NB4 (cell line): ENCODE measurements around the gene ZNF496.
"Not testable (repeated sequence)": the region's sequence is repeated elsewhere in the genome, so short reads cannot be mapped to it uniquely, and the experiment has no call there.

ENCODE experiments used
- DNase-seq: peaks from one replicate; pipeline ENCODE4 v3.0.0; 2010; ENCODE audit warnings: low read depth
- H3K4me3 ChIP-seq: one replicate; pipeline ENCODE4 v1.5.1; 2011; ENCODE audit warnings: mild to moderate bottlenecking, low read depth, low read length, moderate library complexity
- MAX ChIP-seq: IDR thresholded peaks from 2 replicates; pipeline ENCODE4 v1.6.1; 2011; ENCODE audit warnings: low read depth, low read length
- MYC ChIP-seq: IDR thresholded peaks from 2 replicates; pipeline ENCODE4 v1.6.1; 2011; ENCODE audit warnings: low read depth, low read length
- POLR2A ChIP-seq: IDR thresholded peaks from 2 replicates; pipeline ENCODE4 v1.6.1; 2011; ENCODE audit warnings: mild to moderate bottlenecking; ENCODE audit not compliant: insufficient read length; ENCODE audit errors: extremely low read depth
- TF ChIP-seq, protein P1 (sequence below): IDR thresholded peaks from one replicate; pipeline ENCODE4 v1.5.1; 2012; ENCODE audit warnings: low read depth, low read length

The ZNF496 gene

GRCh38 chr1:247295274-247295684 lies 36.4 kb downstream of the ZNF496 start:
- TF ChIP-seq MAX: no peak
- no peak for DNase-seq
- H3K4me3 ChIP-seq: no peak overlapping the region

GRCh38 chr1:247294282-247294681 lies 37.4 kb downstream of the ZNF496 start:
- no peak overlapping the region for H3K4me3 ChIP-seq
- TF ChIP-seq, protein P1, sequence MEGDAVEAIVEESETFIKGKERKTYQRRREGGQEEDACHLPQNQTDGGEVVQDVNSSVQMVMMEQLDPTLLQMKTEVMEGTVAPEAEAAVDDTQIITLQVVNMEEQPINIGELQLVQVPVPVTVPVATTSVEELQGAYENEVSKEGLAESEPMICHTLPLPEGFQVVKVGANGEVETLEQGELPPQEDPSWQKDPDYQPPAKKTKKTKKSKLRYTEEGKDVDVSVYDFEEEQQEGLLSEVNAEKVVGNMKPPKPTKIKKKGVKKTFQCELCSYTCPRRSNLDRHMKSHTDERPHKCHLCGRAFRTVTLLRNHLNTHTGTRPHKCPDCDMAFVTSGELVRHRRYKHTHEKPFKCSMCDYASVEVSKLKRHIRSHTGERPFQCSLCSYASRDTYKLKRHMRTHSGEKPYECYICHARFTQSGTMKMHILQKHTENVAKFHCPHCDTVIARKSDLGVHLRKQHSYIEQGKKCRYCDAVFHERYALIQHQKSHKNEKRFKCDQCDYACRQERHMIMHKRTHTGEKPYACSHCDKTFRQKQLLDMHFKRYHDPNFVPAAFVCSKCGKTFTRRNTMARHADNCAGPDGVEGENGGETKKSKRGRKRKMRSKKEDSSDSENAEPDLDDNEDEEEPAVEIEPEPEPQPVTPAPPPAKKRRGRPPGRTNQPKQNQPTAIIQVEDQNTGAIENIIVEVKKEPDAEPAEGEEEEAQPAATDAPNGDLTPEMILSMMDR: no peak
- TF ChIP-seq MYC (no peak), POLR2A (no peak)
- no peak for DNase-seq

DNA sequence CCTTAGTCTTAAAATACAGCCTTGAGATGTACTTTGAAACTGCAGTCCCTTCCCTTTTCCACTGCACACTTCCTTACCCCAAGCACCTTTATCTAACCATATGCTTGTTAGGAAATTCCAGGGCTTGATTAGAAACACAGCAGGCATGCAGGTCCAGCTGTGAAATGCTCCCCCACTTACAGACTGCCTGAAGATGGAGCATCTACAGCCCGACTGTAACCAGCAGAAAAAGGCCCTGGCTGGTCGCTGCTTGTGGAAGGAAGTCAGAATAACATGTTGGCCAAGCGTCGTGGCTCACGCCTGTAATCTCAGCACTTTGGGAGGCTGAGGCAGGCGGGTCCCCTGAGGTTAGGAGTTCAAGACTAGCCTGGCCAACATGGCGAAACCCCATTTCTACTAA lies 38.6 kb downstream of the ZNF496 start:
- no peak overlapping the region for H3K4me3 ChIP-seq
- no peak for DNase-seq
- TF ChIP-seq POLR2A: no peak
- TF ChIP-seq, protein P1: no peak
- no peak for TF ChIP-seq MYC
- TF ChIP-seq MAX: no peak

- DNase-seq: no peak
- TF ChIP-seq MYC (no peak), POLR2A (no peak), MAX (no peak)
- TF ChIP-seq, protein P1: no peak
- H3K4me3 ChIP-seq: no peak overlapping the region
Observed at GRCh38 chr1:247291833-247292561, 39.7 kb downstream of the ZNF496 start.

DNA sequence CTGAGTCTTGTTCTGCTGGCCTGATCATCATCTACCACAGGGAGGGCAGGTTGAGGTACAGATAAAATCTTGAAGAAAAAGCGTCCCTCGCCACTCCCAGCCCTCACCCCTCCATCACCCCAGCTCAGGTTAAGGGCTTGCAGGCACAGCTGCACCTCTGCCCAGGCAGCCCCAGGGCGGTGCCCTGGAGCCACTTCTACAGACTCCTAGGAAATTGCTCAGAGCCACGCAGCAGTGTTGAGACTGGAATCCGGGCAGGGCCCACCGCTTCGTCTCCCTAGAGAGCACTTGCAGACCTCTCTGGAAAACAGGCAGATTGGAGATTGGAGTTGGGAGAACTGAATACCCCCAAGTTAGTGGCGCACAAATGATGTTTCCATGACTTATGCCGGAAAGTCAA lies 40.5 kb downstream of the ZNF496 start:
- no peak overlapping the region for H3K4me3 ChIP-seq
- no peak for DNase-seq
- no peak for TF ChIP-seq MYC

DNA sequence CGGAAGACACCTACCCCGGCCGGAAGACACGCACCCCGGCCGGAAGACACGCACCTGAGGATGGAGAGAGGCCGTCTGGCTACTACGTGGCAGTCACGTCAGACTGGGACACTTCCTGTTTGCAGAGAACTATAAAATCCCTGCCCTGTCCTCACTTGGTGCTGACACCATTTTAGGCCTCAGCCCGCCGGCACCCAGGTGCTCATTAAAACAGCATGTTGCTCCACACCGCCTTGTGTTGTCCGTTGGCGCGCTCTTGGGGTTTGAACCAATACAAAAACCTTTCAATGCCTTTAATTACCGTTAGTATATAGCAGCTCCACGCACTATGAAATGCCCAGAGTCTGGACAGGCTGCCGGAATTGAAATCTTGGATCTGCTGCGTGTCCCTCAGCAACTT lies 41.1 kb downstream of the ZNF496 start:
- DNase-seq: no peak

DNA sequence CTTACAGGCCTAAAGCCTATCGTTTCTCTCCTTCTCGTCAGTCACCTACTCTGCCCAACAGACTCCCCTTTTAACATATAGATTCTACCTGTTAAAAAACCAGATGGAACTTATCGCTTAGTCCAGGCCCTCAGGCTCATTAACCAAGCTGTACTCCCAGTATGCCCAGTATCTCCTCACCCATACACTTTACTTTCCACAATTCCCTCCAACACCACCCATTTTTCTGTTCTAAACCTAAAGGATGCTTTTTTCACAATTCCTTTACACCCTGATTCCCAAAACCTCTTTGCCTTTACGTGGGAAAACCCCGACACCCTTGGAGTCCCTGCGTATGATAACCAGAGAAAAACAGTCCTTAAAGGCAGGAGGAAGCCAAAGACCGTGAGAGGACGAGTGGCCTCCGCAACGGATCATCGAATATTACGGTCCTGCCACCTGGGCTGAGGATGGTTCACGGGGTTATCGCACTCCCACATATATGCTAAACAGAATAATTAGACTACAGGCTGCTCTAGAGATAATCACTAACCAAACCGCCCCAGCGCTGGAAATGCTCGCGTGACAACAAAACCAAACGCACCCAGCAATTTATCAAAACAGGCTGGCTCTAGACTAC lies 42.3 kb downstream of the ZNF496 start:
- H3K4me3 ChIP-seq, DNase-seq: not testable (repeated sequence)

More for the DNA sequence above, 41.1 kb downstream of the ZNF496 start:
- H3K4me3 ChIP-seq: no peak overlapping the region
- TF ChIP-seq MYC (no peak), POLR2A (no peak), MAX (no peak)
- TF ChIP-seq, protein P1: no peak

GRCh38 chr1:247288341-247288740 lies 43.3 kb downstream of the ZNF496 start:
- TF ChIP-seq MYC (no peak), POLR2A (no peak), MAX (no peak)
- TF ChIP-seq, protein P1: no peak
- no peak overlapping the region for H3K4me3 ChIP-seq
- no peak for DNase-seq
